ENCODE data around the gene KIAA1671. TPM values are rescaled to one million over a fixed set of nuclear protein-coding genes. Genes with fewer than 3 reads are reported as not detected.
"Not testable (repeated sequence)": the region's sequence is repeated elsewhere in the genome, so short reads cannot be mapped to it uniquely, and the experiment has no call there.

KIAA1671 gene
- total RNA-seq, 1 experiment from 2014 or later: 63.1 TPM

GRCh38 chr22:25223269-25223850, 270.8 kb downstream of the KIAA1671 start:
- no peak overlapping the region for H3K4me3 Mint-ChIP-seq (ENCODE audit: low read depth, unreplicated experiment)
- no peak for DNase-seq
- no peaks in the 10 kb centered on the region for H3K4me1 Mint-ChIP-seq (ENCODE audit: low read depth, unreplicated experiment)
- H3K9me3 Mint-ChIP-seq (ENCODE audit: low read depth, unreplicated experiment): no peaks in the 10 kb centered on the region
- H3K27ac Mint-ChIP-seq (ENCODE audit: unreplicated experiment): no peak overlapping the region
- CTCF ChIA-PET: no interaction called here
- TF ChIP-seq CTCF (IDR thresholded peaks at IDR 0.05; ENCODE audit: unreplicated experiment): no peak
- H3K36me3 Mint-ChIP-seq (ENCODE audit: insufficient read depth, unreplicated experiment): no peaks in the 10 kb centered on the region
- H3K27me3 Mint-ChIP-seq (ENCODE audit: unreplicated experiment): peaks cover 49% of the 10 kb centered on the region
- BruUV-seq (replicated peaks): no TSS peak
- intact Hi-C loops (cut with micrococcal nuclease; ENCODE audit: unreplicated experiment): no loop called here

- Mint-ChIP-seq H3K27me3 (ENCODE audit: unreplicated experiment) (peaks cover 19% of the 10 kb centered on the region), H3K27ac (ENCODE audit: unreplicated experiment) (no peak overlapping the region), H3K9me3 (ENCODE audit: low read depth, unreplicated experiment) (no peaks in the 10 kb centered on the region), H3K36me3 (ENCODE audit: insufficient read depth, unreplicated experiment) (no peaks in the 10 kb centered on the region), H3K4me1 (ENCODE audit: low read depth, unreplicated experiment) (no peaks in the 10 kb centered on the region), H3K4me3 (ENCODE audit: low read depth, unreplicated experiment) (no peak overlapping the region)
- intact Hi-C loops (cut with micrococcal nuclease; ENCODE audit: unreplicated experiment): no loop called here
- no peak for DNase-seq
- CTCF ChIA-PET: no interaction called here
- TF ChIP-seq CTCF (IDR thresholded peaks at IDR 0.05; ENCODE audit: unreplicated experiment): no peak
- BruUV-seq (replicated peaks): no TSS peak
Observed at GRCh38 chr22:25228822-25229221, 276.3 kb downstream of the KIAA1671 start.

- not testable (repeated sequence) for H3K36me3 Mint-ChIP-seq (ENCODE audit: insufficient read depth, unreplicated experiment); BruUV-seq (replicated peaks); H3K4me1 Mint-ChIP-seq (ENCODE audit: low read depth, unreplicated experiment); H3K9me3 Mint-ChIP-seq (ENCODE audit: low read depth, unreplicated experiment); H3K4me3 Mint-ChIP-seq (ENCODE audit: low read depth, unreplicated experiment); DNase-seq; H3K27ac Mint-ChIP-seq (ENCODE audit: unreplicated experiment)
- intact Hi-C loops (cut with micrococcal nuclease; ENCODE audit: unreplicated experiment): loop anchor here (10.0 kb wide), 1 partner anchor 104 kb away; no protein-coding TSS in a partner anchor
- CTCF ChIA-PET: interaction anchor here (0.5 kb wide), 1 partner anchor 487 kb away, joined by 3 read pairs; no protein-coding TSS in a partner anchor
- peaks cover 24% of the 10 kb centered on the region for H3K27me3 Mint-ChIP-seq (ENCODE audit: unreplicated experiment)
Observed at GRCh38 chr22:25230760-25231159, 278.2 kb downstream of the KIAA1671 start.

- no peak for DNase-seq
- no peak for TF ChIP-seq CTCF (IDR thresholded peaks at IDR 0.05; ENCODE audit: unreplicated experiment)
- H3K4me3 Mint-ChIP-seq (ENCODE audit: low read depth, unreplicated experiment): no peak overlapping the region
- BruUV-seq (replicated peaks): no TSS peak
- intact Hi-C loops (cut with micrococcal nuclease; ENCODE audit: unreplicated experiment): loop anchor here (10.0 kb wide), 1 partner anchor 102 kb away; no protein-coding TSS in a partner anchor
- H3K36me3 Mint-ChIP-seq (ENCODE audit: insufficient read depth, unreplicated experiment): peaks cover 8% of the 10 kb centered on the region
- CTCF ChIA-PET: interaction anchor here (0.7 kb wide), 1 partner anchor 562 kb away, joined by 4 read pairs; no protein-coding TSS in a partner anchor
- no peak overlapping the region for H3K27ac Mint-ChIP-seq (ENCODE audit: unreplicated experiment)
- no peaks in the 10 kb centered on the region for H3K9me3 Mint-ChIP-seq (ENCODE audit: low read depth, unreplicated experiment)
- no peaks in the 10 kb centered on the region for H3K4me1 Mint-ChIP-seq (ENCODE audit: low read depth, unreplicated experiment)
- peaks cover 40% of the 10 kb centered on the region for H3K27me3 Mint-ChIP-seq (ENCODE audit: unreplicated experiment)
Observed at GRCh38 chr22:25232301-25232700, 279.8 kb downstream of the KIAA1671 start.

GRCh38 chr22:25233706-25234105, 281.2 kb downstream of the KIAA1671 start:
- H3K9me3 Mint-ChIP-seq (ENCODE audit: low read depth, unreplicated experiment); CTCF ChIA-PET; H3K27ac Mint-ChIP-seq (ENCODE audit: unreplicated experiment); BruUV-seq (replicated peaks); H3K4me1 Mint-ChIP-seq (ENCODE audit: low read depth, unreplicated experiment); H3K4me3 Mint-ChIP-seq (ENCODE audit: low read depth, unreplicated experiment); DNase-seq; H3K36me3 Mint-ChIP-seq (ENCODE audit: insufficient read depth, unreplicated experiment): not testable (repeated sequence)
- peaks cover 54% of the 10 kb centered on the region for H3K27me3 Mint-ChIP-seq (ENCODE audit: unreplicated experiment)
- intact Hi-C loops (cut with micrococcal nuclease; ENCODE audit: unreplicated experiment): loop anchor here (10.0 kb wide), 1 partner anchor 101 kb away; no protein-coding TSS in a partner anchor
